Colonic mucosa (tissue), 4 donors: ENCODE data around the gene CGB1. TPM values are rescaled to one million over a fixed set of nuclear protein-coding genes. Genes with fewer than 3 reads are reported as not detected.
"Not testable (repeated sequence)": the region's sequence is repeated elsewhere in the genome, so short reads cannot be mapped to it uniquely, and the experiment has no call there.

Experiments used
- DNase-seq: peaks from one replicate; pipeline ENCODE4 v3.0.0-alpha.2; 2020
- H3K27ac ChIP-seq: fragments of 200-600 bp; one replicate; pipeline ENCODE4 v1.8.0; 2021
- H3K27me3 ChIP-seq: fragments of 200-600 bp; one replicate; pipeline ENCODE4 v1.8.0; 2021
- H3K36me3 ChIP-seq: fragments of 200-600 bp; one replicate; pipeline ENCODE4 v1.8.0; 2021
- H3K4me1 ChIP-seq: fragments of 200-600 bp; one replicate; pipeline ENCODE4 v1.8.0; 2021; ENCODE audit warnings: mild to moderate bottlenecking
- H3K4me3 ChIP-seq: fragments of 200-600 bp; one replicate; pipeline ENCODE4 v1.8.0; 2021
- H3K9ac ChIP-seq, 2 donors: one replicate each; pipeline ENCODE4 v1.7.0; 2013; ENCODE audit warnings: control low read depth in 2 of 2, low read depth in 2 of 2, low read length in 2 of 2
- H3K9me3 ChIP-seq: fragments of 200-600 bp; one replicate; pipeline ENCODE4 v1.8.0; 2021
- CTCF ChIP-seq: fragments of 200-600 bp; IDR thresholded peaks from one replicate; pipeline ENCODE4 v1.8.0; 2022; ENCODE audit warnings: antibody characterized with exemption, mild to moderate bottlenecking
- intact Hi-C: fragments of 100-400 bp; cut with DNase I; formaldehyde crosslinking; loops from one replicate; pipeline ENCODE4 v1.14.1; 2022
- total RNA-seq, 2 donors: library from RNA; stranded (reverse); fragmentation: NEBNext Ultra II Directional in 1 of 2; extraction: Animal tissue kit (Norgen Biotek cat#: 25700) in 1 of 2; gene quantifications; one replicate each; pipeline ENCODE4 v1.2.1, GENCODE V29; 2021
- donor health status: healthy.
- donor health status: DM: no; HTN: no; CAD: no.
- donor health status: DM: no; HTN: no; CAD: no.

CGB1 gene
- not detected for total RNA-seq

- peak; percentile 26 for DNase-seq
- H3K36me3 ChIP-seq, H3K27ac ChIP-seq, H3K4me1 ChIP-seq, H3K4me3 ChIP-seq, H3K9ac ChIP-seq, intact Hi-C loops, H3K9me3 ChIP-seq, H3K27me3 ChIP-seq: not testable (repeated sequence)
Observed at GRCh38 chr19:49036815-49037214, at the start of gene CGB1. CGB1 (minus strand) TSS chr19:49036895; CDS start chr19:49036711, 184 bp downstream.

GRCh38 chr19:49086296-49086695, 49.6 kb upstream of the CGB1 start:
- intact Hi-C loops: no loop called here
- Histone ChIP-seq H3K27me3 (no peaks in the 10 kb centered on the region), H3K4me1 (peaks cover 8% of the 10 kb centered on the region), H3K4me3 (peak overlapping the region; percentile 95), H3K9me3 (no peaks in the 10 kb centered on the region), H3K9ac (peak overlapping the region; percentile 95 to 99), H3K27ac (no peak overlapping the region), H3K36me3 (peaks cover 16% of the 10 kb centered on the region)
- no peak for TF ChIP-seq CTCF
- DNase-seq: no peak

GRCh38 chr19:49085868-49086232, 49.2 kb upstream of the CGB1 start:
- Histone ChIP-seq H3K9ac (peak overlapping the region; percentile 95 to 99), H3K27ac (peak overlapping the region; percentile 90), H3K9me3 (no peaks in the 10 kb centered on the region), H3K4me1 (peaks cover 8% of the 10 kb centered on the region), H3K27me3 (no peaks in the 10 kb centered on the region), H3K36me3 (peaks cover 14% of the 10 kb centered on the region), H3K4me3 (peak overlapping the region; percentile 95)
- TF ChIP-seq CTCF: no peak
- DNase-seq: no peak
- intact Hi-C loops: no loop called here

GRCh38 chr19:49085020-49085867, 48.5 kb upstream of the CGB1 start, which contains the start of gene SNRNP70:
SNRNP70 (plus strand) TSS chr19:49085451; CDS start chr19:49086415, 964 bp downstream.
- Histone ChIP-seq H3K27ac (peak within 1 kb of the TSS; percentile 90), H3K4me3 (peak within 1 kb of the TSS; percentile 95), H3K9ac (peak within 1 kb of the TSS; percentile 95 to 99), H3K4me1 (peaks cover 8% of the 10 kb centered on the region), H3K9me3 (no peaks in the 10 kb centered on the region), H3K36me3 (peaks cover 8% of the 10 kb centered on the region), H3K27me3 (no peaks in the 10 kb centered on the region)
- TF ChIP-seq CTCF: no peak
- intact Hi-C loops: no loop called here
- DNase-seq: peak; percentile 98

- TF ChIP-seq CTCF: no peak
- Histone ChIP-seq H3K9me3 (no peaks in the 10 kb centered on the region), H3K27me3 (no peaks in the 10 kb centered on the region), H3K27ac (peak overlapping the region; percentile 90), H3K9ac (peak overlapping the region; percentile 13 to 99), H3K4me1 (peaks cover 8% of the 10 kb centered on the region), H3K36me3 (peaks cover 6% of the 10 kb centered on the region), H3K4me3 (peak overlapping the region; percentile 95)
- peak; percentile 40 for DNase-seq
- intact Hi-C loops: no loop called here
Observed at GRCh38 chr19:49084206-49085019, 47.7 kb upstream of the CGB1 start.
